ENCODE results near the gene UBE2B. TPM values are rescaled to one million over a fixed set of nuclear protein-coding genes. Genes with fewer than 3 reads are reported as not detected.
A peak's percentile ranks its signal among the peaks of the same experiment; 100 is the strongest.

UBE2B gene
- total and polyA plus RNA-seq, 12 donors = 98.9 to 260 (median 223) TPM

- DNase-seq (no peak), ATAC-seq (no peak)
- WGBS, 2 donors = 80 to 84% methylated on average over 14 of the region's 14 CpGs
These were observed 61.4 kb downstream of the UBE2B start for GRCh38 chr5:134432677-134433359.

GRCh38 chr5:134435560-134435959 lies 64.2 kb downstream of the UBE2B start:
- ATAC-seq (no peak), DNase-seq (no peak)
- H3K4me3 ChIP-seq = no peak overlapping the region
- WGBS, 2 donors = 67 to 84% methylated on average over 2 of the region's 2 CpGs
- TF ChIP-seq CTCF (IDR thresholded peaks at IDR 0.05) = no peak
- H3K27me3 ChIP-seq = no peaks in the 10 kb centered on the region
- H3K9me3 ChIP-seq = no peaks in the 10 kb centered on the region
- H3K36me3 ChIP-seq = no peaks in the 10 kb centered on the region
- peaks cover 25 to 41% (median 38%) of the 10 kb centered on the region in 9 donors for H3K4me1 ChIP-seq
- intact Hi-C loops (cut with DNase I) = no loop called here
- peak overlapping the region in 4 of 10 donors; percentile 73 to 89 (median 82) for H3K27ac ChIP-seq

More at GRCh38 chr5:134432677-134433359, 61.4 kb downstream of the UBE2B start:
- no peak overlapping the region for H3K4me3 ChIP-seq
- TF ChIP-seq CTCF (IDR thresholded peaks at IDR 0.05) = no peak
- peaks cover 10 to 19% (median 17%) of the 10 kb centered on the region in 9 donors for H3K4me1 ChIP-seq
- no peaks in the 10 kb centered on the region for H3K36me3 ChIP-seq
- no peaks in the 10 kb centered on the region for H3K9me3 ChIP-seq
- no peaks in the 10 kb centered on the region for H3K27me3 ChIP-seq
- intact Hi-C loops (cut with DNase I) = no loop called here
- H3K27ac ChIP-seq = no peak overlapping the region

- no peak for TF ChIP-seq CTCF (IDR thresholded peaks at IDR 0.05)
- DNase-seq (peak; percentile 52 to 70), ATAC-seq (peak; percentile 51 to 89 (median 81))
- H3K9me3 ChIP-seq = no peaks in the 10 kb centered on the region
- peak overlapping the region; percentile 65 to 91 (median 80) for H3K27ac ChIP-seq
- intact Hi-C loops (cut with DNase I) = loop anchor here in 2 of 10 donors (2.0 kb wide), 3 partner anchors 24 to 88 kb away; partner anchors contain the start of gene JADE2 (in 1 of the 2)
- H3K27me3 ChIP-seq = no peaks in the 10 kb centered on the region
- H3K4me3 ChIP-seq = peak overlapping the region in 3 of 10 donors; percentile 20 to 24 (median 23)
- WGBS, 2 donors = 14 to 17% methylated on average over 20 of the region's 20 CpGs
- H3K4me1 ChIP-seq = peaks cover 25 to 41% (median 38%) of the 10 kb centered on the region in 9 donors
- H3K36me3 ChIP-seq = no peaks in the 10 kb centered on the region
These were observed 65.4 kb downstream of the UBE2B start for GRCh38 chr5:134436523-134437339.

GRCh38 chr5:134437340-134437846 lies 66.0 kb downstream of the UBE2B start:
- TF ChIP-seq CTCF (IDR thresholded peaks at IDR 0.05) = no peak
- H3K36me3 ChIP-seq = no peaks in the 10 kb centered on the region
- peak overlapping the region; percentile 65 to 91 (median 80) for H3K27ac ChIP-seq
- ATAC-seq = peak in 1 of 8 donors; percentile 1
- peaks cover 25 to 41% (median 38%) of the 10 kb centered on the region in 9 donors for H3K4me1 ChIP-seq
- peak overlapping the region in 1 of 10 donors; percentile 24 for H3K4me3 ChIP-seq
- no peaks in the 10 kb centered on the region for H3K9me3 ChIP-seq
- no peak for DNase-seq
- 91 to 94% methylated on average over 4 of the region's 4 CpGs for WGBS, 2 donors
- intact Hi-C loops (cut with DNase I) = loop anchor here in 2 of 10 donors (2.0 kb wide), 3 partner anchors 25 to 87 kb away; partner anchors contain the start of gene JADE2 (in 1 of the 2)
- no peaks in the 10 kb centered on the region for H3K27me3 ChIP-seq
